GM19240 (cell line): ENCODE data around the gene ADGRA1.

ENCODE experiments used
- DNase-seq: peaks from one replicate; pipeline ENCODE4 v3.0.0; 2011; ENCODE audit warnings: low spot score; ENCODE audit not compliant: insufficient read length

ADGRA1 gene

GRCh38 chr10:133055470-133055869 is 32.3 kb upstream of the ADGRA1 start:
- DNase-seq: no peak

GRCh38 chr10:133056001-133056400 is 31.7 kb upstream of the ADGRA1 start:
- no peak for DNase-seq

GRCh38 chr10:133056651-133057178 is 31.0 kb upstream of the ADGRA1 start:
- no peak for DNase-seq

- no peak for DNase-seq
Measured at GRCh38 chr10:133058331-133059092, 29.2 kb upstream of the ADGRA1 start.

- no peak for DNase-seq
Measured at GRCh38 chr10:133059093-133059470, 28.6 kb upstream of the ADGRA1 start.

GRCh38 chr10:133059571-133059970 is 28.2 kb upstream of the ADGRA1 start:
- no peak for DNase-seq

- DNase-seq: no peak
Measured at GRCh38 chr10:133060022-133060421, 27.7 kb upstream of the ADGRA1 start.

- no peak for DNase-seq
Measured at GRCh38 chr10:133060466-133060865, 27.3 kb upstream of the ADGRA1 start.

- DNase-seq: no peak
Measured at GRCh38 chr10:133060881-133061280, 26.8 kb upstream of the ADGRA1 start.

- no peak for DNase-seq
Measured at GRCh38 chr10:133061296-133062038, 26.3 kb upstream of the ADGRA1 start.

GRCh38 chr10:133062085-133062484 is 25.6 kb upstream of the ADGRA1 start:
- DNase-seq: no peak

- DNase-seq: no peak
Measured at GRCh38 chr10:133062635-133063034, 25.1 kb upstream of the ADGRA1 start.

GRCh38 chr10:133067149-133068105 is 20.3 kb upstream of the ADGRA1 start:
- no peak for DNase-seq

GRCh38 chr10:133068111-133069032 is 19.4 kb upstream of the ADGRA1 start:
- DNase-seq: no peak

GRCh38 chr10:133069033-133069525 is 18.6 kb upstream of the ADGRA1 start:
- no peak for DNase-seq

GRCh38 chr10:133070405-133070804 is 17.3 kb upstream of the ADGRA1 start:
- no peak for DNase-seq

- DNase-seq: no peak
Measured at GRCh38 chr10:133070810-133071209, 16.9 kb upstream of the ADGRA1 start.

GRCh38 chr10:133071733-133072132 is 16.0 kb upstream of the ADGRA1 start:
- DNase-seq: no peak

GRCh38 chr10:133072196-133072595 is 15.5 kb upstream of the ADGRA1 start:
- no peak for DNase-seq

GRCh38 chr10:133072720-133073390 is 14.9 kb upstream of the ADGRA1 start:
- DNase-seq: no peak
